Neural crest cell (in vitro differentiated cells): ENCODE measurements around the gene MRPL51. TPM values are rescaled to one million over a fixed set of nuclear protein-coding genes. Genes with fewer than 3 reads are reported as not detected.

Experiments
- DNase-seq: peaks from one replicate; pipeline ENCODE4 v3.0.0; 2021; ENCODE audit warnings: low read depth, mixed read lengths, low spot score
- H3K27ac Mint-ChIP-seq: one replicate; pipeline ENCODE4 v1.8.0; 2021; ENCODE audit warnings: mild to moderate bottlenecking, mixed read lengths; ENCODE audit not compliant: unreplicated experiment
- H3K27me3 Mint-ChIP-seq: 2 replicates; pipeline ENCODE4 v1.8.0; 2021; ENCODE audit warnings: low read depth, mild to moderate bottlenecking, mixed read lengths
- H3K36me3 Mint-ChIP-seq: 2 replicates; pipeline ENCODE4 v1.8.0; 2021; ENCODE audit warnings: low read depth, mild to moderate bottlenecking, mixed read lengths
- H3K4me1 Mint-ChIP-seq: 2 replicates; pipeline ENCODE4 v1.8.0; 2021; ENCODE audit warnings: mixed read lengths
- H3K4me3 Mint-ChIP-seq: one replicate; pipeline ENCODE4 v1.8.0; 2021; ENCODE audit warnings: mild to moderate bottlenecking, mixed read lengths
- H3K9me3 Mint-ChIP-seq: 2 replicates; pipeline ENCODE4 v1.8.0; 2021; ENCODE audit warnings: mixed read lengths
- CTCF ChIP-seq: fragments of 200-600 bp; sonication (generic); conservative IDR thresholded peaks from 2 replicates; pipeline ENCODE4 v1.5.0; 2021; ENCODE audit warnings: antibody characterized with exemption, mild to moderate bottlenecking
- total RNA-seq: library from RNA; stranded (reverse); gene quantifications from 2 replicates; pipeline ENCODE4 v1.2.1, GENCODE V29; 2021

The MRPL51 gene
- total RNA-seq, 1 donor from 2014 or later = 272 TPM

DNA sequence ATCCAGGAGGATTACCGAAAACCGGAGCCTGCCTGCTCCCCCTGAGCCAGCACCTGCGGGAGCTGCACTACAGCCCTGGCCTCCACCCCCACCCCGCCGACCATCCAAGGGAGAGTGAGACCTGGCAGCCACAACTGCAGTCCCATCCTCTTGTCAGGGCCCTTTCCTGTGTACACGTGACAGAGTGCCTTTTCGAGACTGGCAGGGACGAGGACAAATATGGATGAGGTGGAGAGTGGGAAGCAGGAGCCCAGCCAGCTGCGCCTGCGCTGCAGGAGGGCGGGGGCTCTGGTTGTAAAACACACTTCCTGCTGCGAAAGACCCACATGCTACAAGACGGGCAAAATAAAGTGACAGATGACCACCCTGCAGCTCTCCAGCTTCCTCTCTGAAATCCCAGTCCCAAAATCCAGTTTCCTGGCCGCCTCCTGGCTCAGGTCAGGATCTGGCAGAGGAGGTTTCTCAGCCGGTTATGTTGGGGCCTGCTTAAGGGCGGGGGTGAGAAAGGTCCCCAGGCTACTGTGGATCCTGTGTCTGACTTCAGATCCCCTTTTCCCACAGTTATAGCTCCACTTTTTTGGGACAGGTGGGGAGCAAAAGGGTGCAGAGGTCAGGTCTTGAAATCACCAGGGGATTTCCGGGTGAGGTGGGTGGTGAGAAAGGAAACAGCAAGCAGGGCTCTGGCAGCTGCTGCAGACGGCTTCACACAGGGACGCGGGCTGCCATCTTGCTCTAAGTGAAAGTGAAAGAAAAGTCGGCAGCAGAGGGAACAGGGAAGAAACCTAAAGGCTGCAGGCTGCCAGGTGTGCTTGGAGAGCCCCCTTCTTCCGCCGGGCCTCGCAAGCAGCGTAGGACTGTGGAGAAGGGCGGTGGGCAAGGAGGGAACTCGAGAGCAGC lies 41.5 kb downstream of the MRPL51 start, which contains the start of gene TAPBPL:
Gene TAPBPL, plus strand, starts transcription at position 695 of the 897 bp plus-strand sequence. CDS start 207 bp downstream, outside the sequence.
- H3K27ac Mint-ChIP-seq = peak within 1 kb of the TSS; percentile 92
- TF ChIP-seq CTCF = no peak
- peak within 1 kb of the TSS; percentile 87 for H3K4me3 Mint-ChIP-seq
- no peaks in the 10 kb centered on the region for H3K27me3 Mint-ChIP-seq
- no peaks in the 10 kb centered on the region for H3K9me3 Mint-ChIP-seq
- H3K36me3 Mint-ChIP-seq = no peaks in the 10 kb centered on the region
- DNase-seq = peak; percentile 44
- H3K4me1 Mint-ChIP-seq = peaks cover 26% of the 10 kb centered on the region

- Mint-ChIP-seq H3K4me3 (peak overlapping the region; percentile 87), H3K27ac (peak overlapping the region; percentile 83), H3K27me3 (no peaks in the 10 kb centered on the region), H3K36me3 (no peaks in the 10 kb centered on the region), H3K4me1 (peaks cover 26% of the 10 kb centered on the region), H3K9me3 (no peaks in the 10 kb centered on the region)
- no peak for DNase-seq
- no peak for TF ChIP-seq CTCF
Observed at GRCh38 chr12:6450869-6451347, 42.2 kb downstream of the MRPL51 start.

- peaks cover 26% of the 10 kb centered on the region for H3K4me1 Mint-ChIP-seq
- no peaks in the 10 kb centered on the region for H3K9me3 Mint-ChIP-seq
- no peaks in the 10 kb centered on the region for H3K27me3 Mint-ChIP-seq
- H3K27ac Mint-ChIP-seq = no peak overlapping the region
- no peak for DNase-seq
- TF ChIP-seq CTCF = no peak
- no peaks in the 10 kb centered on the region for H3K36me3 Mint-ChIP-seq
- peak overlapping the region; percentile 87 for H3K4me3 Mint-ChIP-seq
Observed at GRCh38 chr12:6450091-6450868, 42.8 kb downstream of the MRPL51 start.

GRCh38 chr12:6444704-6445688 lies 48.1 kb downstream of the MRPL51 start, which contains the start of gene CD27:
Gene CD27 (plus strand): TSS chr12:6444955. CDS start chr12:6445096, 141 bp downstream.
- Mint-ChIP-seq H3K4me3 (no peak within 1 kb of the TSS), H3K9me3 (no peaks in the 10 kb centered on the region), H3K4me1 (no peaks in the 10 kb centered on the region), H3K27ac (no peak within 1 kb of the TSS), H3K36me3 (no peaks in the 10 kb centered on the region), H3K27me3 (no peaks in the 10 kb centered on the region)
- TF ChIP-seq CTCF = no peak
- no peak for DNase-seq

DNA sequence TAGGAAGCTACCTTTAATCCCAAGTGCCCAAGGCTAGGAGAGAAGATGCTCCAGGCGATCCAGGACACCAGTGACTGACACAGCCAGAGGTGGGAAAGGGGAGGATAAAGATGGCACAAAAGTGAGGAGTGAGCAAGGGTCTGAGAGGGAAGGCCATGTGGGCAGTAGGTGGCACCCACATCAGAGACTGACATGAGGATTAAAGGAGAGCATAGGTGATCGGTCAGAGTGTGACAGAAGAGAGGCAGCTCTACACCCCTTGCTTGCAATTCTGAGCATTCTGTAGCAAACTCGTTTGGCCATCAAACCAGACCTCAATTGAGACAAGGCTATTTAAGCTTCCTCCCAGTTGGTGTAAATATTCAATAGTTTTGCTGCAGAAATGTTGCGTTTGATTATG lies 49.0 kb downstream of the MRPL51 start:
- H3K27ac Mint-ChIP-seq = no peak overlapping the region
- no peak overlapping the region for H3K4me3 Mint-ChIP-seq
- TF ChIP-seq CTCF = no peak
- H3K4me1 Mint-ChIP-seq = no peaks in the 10 kb centered on the region
- no peaks in the 10 kb centered on the region for H3K9me3 Mint-ChIP-seq
- H3K36me3 Mint-ChIP-seq = no peaks in the 10 kb centered on the region
- no peaks in the 10 kb centered on the region for H3K27me3 Mint-ChIP-seq
- no peak for DNase-seq
